Fibroblast of the aortic adventitia (primary cell): ENCODE data around the gene EXOC6B. TPM values are rescaled to one million over a fixed set of nuclear protein-coding genes. Genes with fewer than 3 reads are reported as not detected.

Experiments
- DNase-seq: peaks from one replicate; pipeline ENCODE4 v3.0.0-alpha.2; 2010; ENCODE audit warnings: low read depth
- H3K4me3 ChIP-seq: 2 replicates; pipeline ENCODE4 v1.5.1; 2011; ENCODE audit warnings: low read depth, mild to moderate bottlenecking, control low read depth, low read length, moderate library complexity
- CTCF ChIP-seq: IDR thresholded peaks from 2 replicates; pipeline ENCODE4 v1.5.1; 2011; ENCODE audit warnings: mild to moderate bottlenecking, low read length, control low read depth, inconsistent platforms; ENCODE audit not compliant: insufficient read depth
- total RNA-seq: library from RNA; depleted of rRNA; stranded (reverse); fragments of >200 nt; gene quantifications from 2 replicates; pipeline ENCODE4 v1.2.3, GENCODE V29; 2012; ENCODE audit warnings: low replicate concordance

Gene EXOC6B
- total RNA-seq, 1 donor = 30.2 TPM

- no peak for DNase-seq
- no peak for TF ChIP-seq CTCF
These were observed 44.4 kb downstream of the EXOC6B start for GRCh38 chr2:72781480-72781879.

GRCh38 chr2:72780477-72780876 lies 45.4 kb downstream of the EXOC6B start:
- H3K4me3 ChIP-seq = no peak overlapping the region
- DNase-seq = peak; percentile 88
- no peak for TF ChIP-seq CTCF

More at GRCh38 chr2:72781480-72781879, 44.4 kb downstream of the EXOC6B start:
- H3K4me3 ChIP-seq = no peak overlapping the region

GRCh38 chr2:72779495-72779894 lies 46.3 kb downstream of the EXOC6B start:
- DNase-seq = no peak
- TF ChIP-seq CTCF = no peak
- no peak overlapping the region for H3K4me3 ChIP-seq

- no peak for TF ChIP-seq CTCF
- H3K4me3 ChIP-seq = no peak overlapping the region
- peak; percentile 78 for DNase-seq
These were observed 47.4 kb downstream of the EXOC6B start for GRCh38 chr2:72778410-72778809.

- DNase-seq = peak; percentile 87
- TF ChIP-seq CTCF = peak; percentile 82
- no peak overlapping the region for H3K4me3 ChIP-seq
These were observed 54.9 kb downstream of the EXOC6B start for GRCh38 chr2:72770879-72771461.

GRCh38 chr2:72765997-72766609 lies 59.7 kb downstream of the EXOC6B start:
- no peak for TF ChIP-seq CTCF
- peak; percentile 86 for DNase-seq
- no peak overlapping the region for H3K4me3 ChIP-seq
